ENCODE measurements around the gene PHF2.
A peak's percentile ranks its signal among the peaks of the same experiment; 100 is the strongest.

Gene PHF2

DNA sequence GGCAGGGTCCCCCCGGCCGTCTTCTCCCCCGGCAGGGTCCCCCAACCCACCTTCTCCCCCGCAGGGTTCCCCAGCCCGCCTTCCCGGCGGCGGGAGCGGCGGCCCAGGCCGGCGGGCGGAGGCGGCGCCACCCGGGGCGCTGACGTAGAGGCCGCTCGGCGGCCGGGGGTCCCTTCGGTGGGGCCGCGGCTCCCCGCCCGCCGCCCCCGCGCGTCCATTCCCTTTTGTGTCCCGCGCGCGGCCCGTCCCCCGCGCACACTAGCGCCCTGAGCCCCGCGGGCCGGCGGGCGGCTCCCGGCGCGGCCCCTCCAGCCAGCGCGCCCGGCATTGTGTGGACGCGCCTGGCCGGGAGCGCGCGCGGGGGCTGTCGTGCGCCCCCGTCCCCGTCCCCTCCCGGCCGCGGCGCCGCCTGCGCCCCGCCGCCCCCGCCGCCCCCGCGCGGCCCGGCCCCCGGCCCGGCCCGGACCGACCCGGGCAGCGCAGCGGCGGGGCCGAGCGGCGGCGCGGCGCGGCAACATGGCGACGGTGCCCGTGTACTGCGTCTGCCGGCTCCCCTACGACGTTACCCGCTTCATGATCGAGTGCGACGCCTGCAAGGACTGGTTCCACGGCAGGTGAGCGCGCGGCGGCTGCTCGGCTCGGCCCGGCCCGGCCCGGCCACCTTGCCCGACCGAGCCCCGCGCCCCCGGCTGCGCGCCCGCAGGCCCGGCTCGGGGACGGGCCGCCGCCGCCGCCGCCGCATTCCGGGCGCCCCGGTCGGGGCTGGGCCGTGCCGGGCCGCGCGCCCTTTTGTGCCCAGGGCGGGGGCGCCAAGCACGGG is at the start of gene PHF2:
Gene PHF2 (plus strand): TSS at position 327 of the 820 bp plus-strand sequence. CDS start 190 bp downstream, at position 517.
- peak; percentile 36 for DNase-seq (ENCODE audit: low spot score)

DNA sequence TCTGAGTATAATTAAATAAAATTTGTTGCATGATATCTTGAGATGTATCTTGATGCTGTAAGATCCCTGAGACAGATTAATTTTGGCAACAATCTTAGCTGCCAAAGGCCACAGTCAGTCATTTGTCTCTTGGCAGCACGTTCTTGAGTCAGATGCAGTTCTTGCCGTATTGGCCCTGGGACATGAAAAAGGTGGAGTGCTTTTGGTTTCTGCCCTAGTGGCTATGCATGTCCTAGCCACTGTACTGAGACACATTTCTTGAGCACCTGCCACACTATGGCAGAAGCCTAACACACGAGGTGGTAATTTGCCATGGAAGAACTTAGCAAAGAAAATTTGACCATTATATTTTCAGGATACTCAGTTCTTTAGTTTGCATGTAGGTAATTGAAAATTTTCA is 45.0 kb upstream of the PHF2 start:
- DNase-seq (ENCODE audit: low spot score) = no peak

DNA sequence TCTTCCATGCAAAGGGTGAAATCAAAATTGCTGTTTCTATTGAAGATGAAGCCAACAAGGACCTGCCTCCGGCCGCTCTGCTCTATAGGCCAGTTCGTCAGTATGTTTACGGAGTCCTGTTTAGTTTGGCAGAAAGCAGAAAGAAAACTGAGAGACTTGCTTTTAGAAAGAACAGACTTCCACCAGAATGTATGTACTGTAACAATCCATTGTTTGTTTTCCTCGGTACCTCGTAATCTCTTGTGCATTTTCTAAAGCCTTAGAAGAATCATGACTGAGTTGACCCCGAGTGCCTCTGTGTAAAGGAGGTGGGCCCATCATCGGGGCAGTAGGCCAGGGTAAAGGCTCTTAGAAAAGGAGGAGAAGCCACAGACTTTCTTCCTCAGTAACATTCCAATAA is 44.2 kb upstream of the PHF2 start:
- no peak for DNase-seq (ENCODE audit: low spot score)

DNA sequence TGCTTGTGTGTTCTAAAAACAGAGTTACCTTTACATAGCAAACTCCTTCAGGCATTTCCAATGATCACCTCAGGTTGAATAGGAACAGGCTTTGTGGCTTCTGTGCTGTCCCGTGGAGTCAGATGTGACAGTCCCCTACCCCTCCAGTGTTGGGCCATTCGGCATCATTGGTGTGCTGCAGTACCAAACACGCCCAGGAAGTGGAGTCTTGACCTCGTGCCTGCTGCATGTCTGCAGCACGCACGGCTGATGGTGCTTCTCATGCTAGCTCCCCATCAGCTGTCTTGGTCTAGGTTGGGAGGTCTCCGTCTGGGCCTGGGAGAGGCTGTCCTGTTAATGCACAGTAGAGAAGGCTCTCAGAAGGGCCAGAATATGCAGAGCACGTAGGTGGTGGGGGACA is 42.5 kb upstream of the PHF2 start:
- DNase-seq (ENCODE audit: low spot score) = no peak

DNA sequence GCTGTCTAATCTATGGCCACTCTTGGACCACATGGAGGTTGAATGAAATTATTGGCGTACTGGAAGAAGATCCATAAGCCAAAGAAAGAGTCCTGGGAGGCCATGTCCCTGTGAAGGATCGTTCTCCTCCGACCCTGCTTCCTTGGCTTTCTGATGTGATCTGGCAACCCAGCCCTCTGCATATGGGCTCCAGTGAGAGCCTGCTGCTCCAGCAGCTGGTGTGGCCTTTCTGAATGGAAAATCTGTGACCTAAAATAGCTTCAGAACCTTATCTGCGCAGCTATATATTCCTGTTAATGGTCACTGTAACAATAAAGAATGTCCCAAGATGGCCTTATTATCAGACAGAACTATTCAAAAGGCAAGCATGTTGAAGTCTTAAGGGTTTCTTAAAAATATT is 40.2 kb upstream of the PHF2 start:
- DNase-seq (ENCODE audit: low spot score) = no peak

DNA sequence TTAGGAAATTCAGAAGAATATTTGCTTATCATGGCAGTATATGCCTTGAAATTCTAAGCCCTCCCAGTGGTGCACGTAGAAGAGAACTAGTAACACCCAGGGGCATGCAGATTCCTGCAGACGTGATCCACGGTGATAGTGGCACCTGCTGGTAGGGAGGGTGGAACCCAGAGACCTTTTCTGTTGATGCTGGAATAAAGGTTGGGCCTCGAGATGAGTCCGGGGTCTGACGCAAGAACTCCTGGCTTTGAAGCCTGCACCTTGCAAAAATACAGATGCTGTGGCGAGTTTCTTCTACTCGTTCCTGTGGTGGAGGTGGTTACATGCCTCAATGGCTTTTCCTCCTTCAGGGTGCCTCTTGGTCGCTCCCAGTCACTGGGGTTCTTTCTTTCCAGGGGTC is 39.5 kb upstream of the PHF2 start:
- DNase-seq (ENCODE audit: low spot score) = no peak

DNA sequence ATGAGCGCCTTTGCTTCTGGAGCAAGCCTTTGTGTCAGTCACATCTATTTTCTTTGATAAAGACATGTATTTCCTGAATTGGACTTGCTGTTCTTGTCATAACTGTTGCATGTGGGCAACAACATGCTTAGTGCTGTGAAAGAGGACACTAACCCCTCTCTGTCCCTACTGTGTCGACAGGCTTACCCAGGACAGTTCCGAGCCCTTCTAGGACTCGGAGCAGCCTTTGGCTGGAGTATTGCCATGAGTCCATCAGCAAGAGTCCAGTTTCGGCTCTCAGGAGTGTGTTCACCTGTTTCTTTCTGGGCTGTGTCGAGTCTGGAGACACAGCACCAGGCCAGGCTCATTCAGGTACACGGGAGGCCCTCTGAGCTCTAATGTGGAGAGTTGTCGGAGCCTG is 36.1 kb upstream of the PHF2 start:
- DNase-seq (ENCODE audit: low spot score) = no peak

DNA sequence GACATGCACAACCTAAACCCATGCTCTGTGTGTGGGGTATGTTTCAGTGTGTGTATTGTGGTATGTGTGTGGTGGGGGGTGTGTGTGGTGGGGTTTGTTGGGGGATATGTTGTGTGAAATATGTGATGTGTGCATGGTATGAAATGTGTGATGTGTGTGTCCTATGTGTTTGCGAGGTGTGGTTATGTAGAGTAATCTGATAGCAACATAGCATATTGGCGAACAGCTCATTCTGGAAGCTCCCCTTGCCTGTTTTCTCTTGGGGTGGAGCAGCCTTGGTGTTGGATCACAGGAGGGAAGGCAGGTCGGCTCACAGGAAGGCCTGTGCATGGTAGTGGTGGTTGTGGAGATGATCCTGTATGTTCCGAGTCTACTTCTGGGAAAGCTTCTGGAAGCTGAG is 35.4 kb upstream of the PHF2 start:
- no peak for DNase-seq (ENCODE audit: low spot score)

DNA sequence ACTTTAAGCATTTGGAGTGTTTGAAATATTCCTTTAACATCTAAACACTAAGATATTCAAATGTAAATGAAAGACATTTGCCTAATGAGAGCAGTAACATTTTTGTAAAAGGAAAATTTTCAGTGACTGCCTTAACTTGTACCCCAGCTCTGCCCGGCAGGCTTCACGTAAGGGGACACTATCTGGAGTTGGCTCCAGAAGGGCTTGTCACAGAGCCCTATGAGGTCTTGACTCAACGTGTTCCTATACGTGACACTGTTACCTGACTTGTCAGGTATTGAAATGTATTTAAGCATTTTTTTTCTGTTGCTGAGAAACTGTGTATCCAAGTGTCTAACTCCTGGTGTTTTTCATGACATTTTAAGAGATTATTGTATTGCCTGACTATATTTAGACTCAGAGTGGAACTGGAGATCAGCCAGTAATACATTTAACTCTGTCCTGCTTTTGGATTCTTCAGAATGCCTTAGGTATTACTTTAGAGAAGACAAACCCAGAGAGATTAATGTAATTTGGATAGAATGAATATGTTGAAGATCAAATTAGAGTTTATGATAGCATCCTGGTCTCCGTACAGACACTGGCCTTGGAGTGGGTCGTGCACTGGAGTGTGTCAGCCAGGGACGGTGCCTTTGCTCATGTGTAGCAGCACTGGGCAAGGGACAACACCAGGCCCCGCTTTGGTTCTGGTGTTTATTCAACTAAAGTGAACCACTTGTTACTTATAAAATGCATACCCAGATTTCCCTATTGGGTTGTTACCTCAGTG is 34.6 kb upstream of the PHF2 start:
- DNase-seq (ENCODE audit: low spot score) = no peak

DNA sequence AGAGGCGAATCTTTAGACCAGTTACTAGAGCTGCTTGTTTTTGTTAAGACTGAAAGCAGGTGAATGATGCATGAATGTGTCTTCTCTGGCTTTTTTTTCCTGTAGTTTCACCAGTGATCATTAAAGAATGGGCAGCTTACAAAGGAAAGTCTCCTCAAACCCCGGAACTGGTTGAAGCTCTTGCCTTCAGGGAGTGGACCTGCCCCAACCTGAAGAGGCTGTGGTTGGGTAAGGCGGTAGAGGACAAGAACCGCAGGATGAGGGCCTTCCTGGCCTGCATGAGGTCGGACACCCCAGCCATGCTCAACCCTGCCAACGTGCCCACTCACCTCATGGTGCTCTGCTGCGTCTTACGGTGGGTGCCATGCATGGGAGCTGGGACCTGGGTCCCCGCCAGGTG is 33.3 kb upstream of the PHF2 start:
- DNase-seq (ENCODE audit: low spot score) = no peak

DNA sequence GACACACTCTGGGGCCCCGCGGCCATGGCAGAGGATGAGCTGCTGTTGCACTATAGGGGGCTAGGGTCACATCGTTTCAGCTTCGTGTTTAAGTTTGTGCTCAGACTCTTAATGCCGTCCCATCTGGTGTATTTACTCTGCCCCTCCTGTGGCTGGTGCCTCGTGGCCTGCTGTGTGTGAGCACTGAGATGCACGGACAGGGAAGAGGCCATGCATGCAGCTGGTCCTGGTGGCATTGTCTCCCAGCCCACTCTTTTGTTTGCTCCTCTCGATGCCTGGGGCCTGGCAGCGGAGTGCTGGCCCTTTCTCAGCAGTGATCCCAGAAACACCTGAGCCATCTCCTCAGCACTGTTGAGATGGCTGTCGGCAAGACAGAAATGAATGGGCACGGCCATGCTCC is 30.0 kb upstream of the PHF2 start:
- no peak for DNase-seq (ENCODE audit: low spot score)

DNA sequence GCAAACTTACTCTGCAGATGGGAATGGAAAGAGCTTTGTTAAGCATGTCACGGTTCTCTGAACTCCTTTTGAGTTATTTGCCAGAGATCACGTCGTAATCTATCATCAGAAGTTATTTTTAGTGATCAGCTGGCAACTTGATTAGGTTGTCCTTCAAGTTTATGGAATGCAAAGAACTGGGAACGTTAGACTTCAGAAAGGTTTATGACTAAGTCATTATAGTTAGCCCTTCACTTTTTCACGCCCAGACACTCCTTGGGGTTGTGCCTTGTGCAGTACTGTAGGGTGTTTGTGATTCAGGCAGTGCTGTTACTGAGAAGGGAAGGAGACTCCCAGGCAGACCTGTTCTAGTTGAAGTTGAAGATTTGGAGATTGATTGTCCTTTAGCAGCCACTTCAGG is 26.8 kb upstream of the PHF2 start:
- DNase-seq (ENCODE audit: low spot score) = no peak

DNA sequence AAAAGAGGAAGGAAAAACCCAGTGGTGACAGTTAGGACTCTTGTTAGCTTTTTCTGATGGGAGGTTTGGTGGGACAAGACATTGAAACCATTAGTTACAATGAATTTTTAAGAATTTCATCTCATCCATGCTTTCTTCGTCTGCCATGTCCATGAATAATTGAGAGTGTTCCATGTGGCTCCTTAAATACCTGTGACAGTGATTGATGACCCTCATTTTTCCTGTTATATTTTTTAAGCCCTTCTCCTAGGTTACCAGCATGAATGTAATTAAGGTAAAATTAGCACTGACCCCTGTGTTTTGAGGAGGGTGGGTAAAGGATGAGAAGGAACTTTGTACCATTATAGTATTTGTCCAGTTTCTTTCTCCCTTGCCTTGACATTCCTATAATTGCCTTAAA is 23.5 kb upstream of the PHF2 start:
- no peak for DNase-seq (ENCODE audit: low spot score)

DNA sequence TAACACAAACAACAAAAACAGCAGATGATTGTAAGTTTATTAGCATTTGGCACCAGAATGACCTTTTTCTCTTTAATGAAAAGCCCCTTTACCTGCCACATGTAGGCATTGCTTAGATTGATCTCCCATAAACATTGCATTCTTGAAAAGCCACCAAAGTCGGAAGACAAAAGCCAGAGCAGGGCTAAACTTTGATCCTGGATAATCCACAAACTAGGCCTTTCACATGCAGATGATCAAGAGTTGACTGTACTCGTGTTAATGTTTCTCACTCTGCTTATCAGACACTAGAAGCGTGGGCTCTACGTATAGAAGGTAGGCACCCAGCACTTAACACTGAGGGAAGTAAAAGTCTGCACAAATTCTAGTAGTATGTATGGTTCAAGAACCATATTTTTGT is 21.0 kb upstream of the PHF2 start:
- DNase-seq (ENCODE audit: low spot score) = no peak

DNA sequence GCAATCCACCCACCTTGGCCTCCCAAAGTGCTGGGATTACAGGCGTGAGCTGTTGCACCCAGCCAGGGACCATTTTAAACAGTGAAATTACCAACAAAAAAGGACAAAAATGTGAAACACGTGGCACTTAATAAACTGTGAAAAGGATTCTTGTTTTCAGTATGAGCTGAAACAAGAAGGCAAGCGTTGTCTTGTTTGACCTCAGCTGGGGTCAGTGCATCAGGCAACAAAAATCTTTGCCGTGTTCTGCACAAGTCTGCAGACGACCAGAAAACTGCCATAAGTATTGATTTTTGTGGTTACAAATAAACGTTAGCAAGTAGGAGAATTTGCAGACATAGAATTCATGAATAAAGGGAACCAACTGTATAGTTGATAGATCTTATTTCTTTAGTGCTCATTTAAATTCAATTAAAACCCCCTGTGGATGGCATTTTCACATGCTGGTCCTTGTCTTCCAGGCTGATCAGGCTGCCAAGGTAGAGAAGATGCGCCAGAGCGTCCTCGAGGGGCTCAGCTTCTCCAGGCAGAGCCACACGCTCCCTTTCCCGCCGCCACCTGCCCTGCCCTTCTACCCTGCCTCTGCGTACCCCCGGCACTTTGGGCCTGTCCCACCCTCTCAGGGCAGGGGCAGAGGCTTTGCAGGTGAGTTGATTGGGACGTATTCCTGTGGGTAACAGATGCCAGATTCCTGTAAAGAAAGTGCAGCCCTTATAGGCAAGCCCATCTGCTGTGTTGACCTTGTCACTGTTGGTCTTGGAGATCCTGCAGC is 18.8 kb upstream of the PHF2 start:
- DNase-seq (ENCODE audit: low spot score) = no peak

DNA sequence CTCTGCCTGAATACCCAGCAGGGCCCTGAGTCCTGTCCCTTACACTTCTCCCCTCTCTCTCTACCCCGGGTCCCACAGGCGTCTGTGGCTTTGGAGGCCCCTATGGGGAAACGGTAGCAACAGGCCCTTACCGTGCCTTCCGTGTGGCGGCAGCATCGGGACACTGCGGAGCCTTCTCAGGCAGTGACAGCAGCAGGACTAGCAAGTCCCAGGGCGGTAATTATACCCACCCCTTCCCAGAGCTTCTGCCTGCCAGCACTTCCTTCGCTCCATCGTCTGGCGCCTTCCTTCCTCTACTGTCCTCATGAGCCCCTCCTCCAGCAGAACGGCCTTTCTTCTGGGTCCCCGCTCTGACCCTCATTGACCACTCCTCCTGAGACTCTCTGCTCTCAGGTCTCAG is 17.9 kb upstream of the PHF2 start:
- DNase-seq (ENCODE audit: low spot score) = no peak

DNA sequence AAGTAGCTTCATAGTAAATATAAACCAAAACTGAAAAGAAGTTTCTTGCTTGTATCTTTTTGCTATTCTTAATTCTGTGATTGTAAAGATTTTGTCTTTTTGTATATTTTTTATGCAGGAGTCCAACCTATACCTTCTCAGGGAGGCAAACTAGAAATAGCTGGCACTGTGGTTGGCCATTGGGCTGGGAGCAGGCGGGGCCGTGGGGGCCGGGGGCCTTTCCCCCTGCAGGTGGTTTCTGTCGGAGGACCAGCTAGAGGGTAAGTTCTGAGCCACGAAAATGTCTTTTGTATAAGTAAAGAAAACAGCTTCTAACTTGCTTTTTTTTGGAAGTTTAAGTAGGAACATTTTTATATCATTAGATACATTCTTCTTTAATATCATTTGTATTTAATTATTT is 15.4 kb upstream of the PHF2 start:
- no peak for DNase-seq (ENCODE audit: low spot score)

DNA sequence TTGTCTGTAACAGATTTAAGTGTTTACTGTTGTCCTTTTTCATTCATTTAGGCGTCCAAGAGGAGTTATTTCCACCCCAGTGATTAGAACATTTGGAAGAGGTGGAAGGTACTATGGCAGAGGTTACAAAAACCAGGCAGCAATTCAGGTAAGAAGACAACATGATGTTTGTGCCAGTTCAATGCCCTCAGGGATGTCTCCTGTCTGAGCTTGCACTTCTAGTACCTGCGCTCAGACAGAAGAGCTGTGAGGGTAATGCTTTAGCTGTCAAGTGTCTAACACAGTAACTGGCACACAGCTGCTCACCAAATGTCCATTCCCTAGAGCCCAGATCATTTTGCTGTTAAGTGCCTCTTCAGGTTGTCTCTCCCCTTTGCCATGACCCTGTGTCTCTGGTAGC is 14.2 kb upstream of the PHF2 start:
- no peak for DNase-seq (ENCODE audit: low spot score)

DNA sequence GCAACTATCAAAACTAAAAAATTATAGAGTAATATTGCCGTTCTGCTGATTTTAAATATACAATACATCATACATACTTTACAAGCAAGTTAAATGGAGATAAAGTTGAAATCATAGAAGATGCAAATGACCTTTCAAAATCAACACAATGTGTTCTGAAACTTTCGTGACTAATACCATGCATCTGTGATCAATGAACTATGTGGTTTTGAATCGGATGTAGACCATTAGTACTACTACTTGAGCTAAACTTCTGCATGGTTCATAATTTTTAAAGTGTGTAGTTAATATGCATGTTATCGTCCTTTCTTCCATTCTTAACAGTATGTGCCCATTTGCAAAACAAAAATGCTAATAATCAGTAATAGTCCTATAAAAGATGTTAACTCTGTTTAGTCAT is 11.3 kb upstream of the PHF2 start:
- DNase-seq (ENCODE audit: low spot score) = no peak

DNA sequence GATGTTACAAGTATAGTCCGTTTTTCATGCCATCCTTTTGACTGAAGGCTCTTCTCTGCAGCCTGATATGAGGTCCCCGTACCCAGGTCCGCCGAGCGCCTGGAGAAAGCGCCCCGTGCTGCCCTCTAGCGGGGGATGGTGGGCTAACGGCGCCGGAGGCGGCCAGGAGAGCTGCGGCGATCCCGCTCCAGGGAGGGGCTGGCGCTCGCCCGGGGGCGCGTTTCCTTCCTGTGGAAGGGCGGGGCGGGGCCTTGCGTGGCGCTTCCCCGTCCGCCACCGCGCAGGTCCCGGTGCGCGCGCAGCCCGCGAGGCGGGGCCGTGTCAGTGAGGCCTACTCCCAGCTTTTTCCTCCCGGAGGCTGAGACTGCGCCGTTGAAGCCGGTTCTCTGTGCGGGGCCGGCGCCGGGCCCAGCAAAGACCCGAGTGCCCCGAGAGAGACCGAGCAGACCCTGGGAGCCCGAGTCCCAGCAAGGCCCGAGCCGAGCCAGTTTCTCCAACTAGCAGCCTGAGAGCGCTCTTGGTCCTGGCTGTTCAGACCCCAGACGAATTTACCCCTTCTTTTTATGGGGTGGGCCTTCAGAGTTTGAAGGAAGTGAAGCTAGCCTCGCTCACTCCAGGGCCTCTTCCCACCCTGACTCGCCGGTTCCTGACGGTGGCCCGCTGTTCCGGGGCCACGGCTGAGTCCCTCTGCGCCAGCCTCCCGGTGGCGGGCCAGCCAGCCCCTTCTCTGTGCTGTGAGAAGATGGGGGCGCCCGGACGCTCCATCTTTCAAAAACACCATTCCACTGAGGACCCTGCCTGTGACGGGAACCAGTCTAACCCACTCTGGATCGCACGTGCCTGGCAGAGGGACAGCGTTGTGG is 9.7 kb upstream of the PHF2 start:
- peak; percentile 97 for DNase-seq (ENCODE audit: low spot score)

DNA sequence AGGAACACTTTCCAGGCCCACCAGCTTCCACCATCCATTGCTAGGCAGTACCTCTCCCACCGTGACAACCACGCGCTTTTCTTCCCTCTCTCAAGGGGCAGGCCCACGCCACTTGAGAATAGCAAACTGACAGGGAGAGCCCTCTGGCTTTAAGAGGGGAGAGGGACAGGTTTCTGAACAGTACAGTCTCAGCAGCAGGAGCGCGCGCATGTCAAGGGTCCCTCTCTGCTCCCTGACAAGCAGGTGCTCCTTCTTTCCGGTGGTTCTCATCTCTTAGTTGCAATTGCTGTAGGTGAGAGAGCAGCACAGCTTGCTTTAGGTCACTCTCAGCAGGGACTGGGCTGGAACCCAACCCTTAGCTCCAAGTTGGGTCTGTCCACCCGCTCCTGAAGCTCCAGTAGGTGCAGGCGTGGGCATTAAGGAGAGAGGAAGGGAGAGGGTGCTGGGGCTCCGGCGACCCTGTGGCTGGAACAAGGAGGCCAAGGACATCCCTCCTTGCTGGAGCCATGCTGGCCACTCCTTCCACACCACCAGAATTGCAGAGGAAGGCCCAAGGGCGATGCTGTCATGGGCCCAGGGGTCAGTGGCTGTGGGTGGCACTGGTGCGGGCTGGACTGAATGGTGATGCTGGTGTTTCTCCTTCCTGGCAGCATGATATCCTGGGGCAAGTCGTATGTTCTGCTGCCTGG is 9.0 kb upstream of the PHF2 start:
- peak; percentile 48 for DNase-seq (ENCODE audit: low spot score)
